ENCODE data around the gene FRMPD1.
A peak's percentile ranks its signal among the peaks of the same experiment; 100 is the strongest.
"Not testable (repeated sequence)": the region's sequence is repeated elsewhere in the genome, so short reads cannot be mapped to it uniquely, and the experiment has no call there.

FRMPD1 gene, protein sequence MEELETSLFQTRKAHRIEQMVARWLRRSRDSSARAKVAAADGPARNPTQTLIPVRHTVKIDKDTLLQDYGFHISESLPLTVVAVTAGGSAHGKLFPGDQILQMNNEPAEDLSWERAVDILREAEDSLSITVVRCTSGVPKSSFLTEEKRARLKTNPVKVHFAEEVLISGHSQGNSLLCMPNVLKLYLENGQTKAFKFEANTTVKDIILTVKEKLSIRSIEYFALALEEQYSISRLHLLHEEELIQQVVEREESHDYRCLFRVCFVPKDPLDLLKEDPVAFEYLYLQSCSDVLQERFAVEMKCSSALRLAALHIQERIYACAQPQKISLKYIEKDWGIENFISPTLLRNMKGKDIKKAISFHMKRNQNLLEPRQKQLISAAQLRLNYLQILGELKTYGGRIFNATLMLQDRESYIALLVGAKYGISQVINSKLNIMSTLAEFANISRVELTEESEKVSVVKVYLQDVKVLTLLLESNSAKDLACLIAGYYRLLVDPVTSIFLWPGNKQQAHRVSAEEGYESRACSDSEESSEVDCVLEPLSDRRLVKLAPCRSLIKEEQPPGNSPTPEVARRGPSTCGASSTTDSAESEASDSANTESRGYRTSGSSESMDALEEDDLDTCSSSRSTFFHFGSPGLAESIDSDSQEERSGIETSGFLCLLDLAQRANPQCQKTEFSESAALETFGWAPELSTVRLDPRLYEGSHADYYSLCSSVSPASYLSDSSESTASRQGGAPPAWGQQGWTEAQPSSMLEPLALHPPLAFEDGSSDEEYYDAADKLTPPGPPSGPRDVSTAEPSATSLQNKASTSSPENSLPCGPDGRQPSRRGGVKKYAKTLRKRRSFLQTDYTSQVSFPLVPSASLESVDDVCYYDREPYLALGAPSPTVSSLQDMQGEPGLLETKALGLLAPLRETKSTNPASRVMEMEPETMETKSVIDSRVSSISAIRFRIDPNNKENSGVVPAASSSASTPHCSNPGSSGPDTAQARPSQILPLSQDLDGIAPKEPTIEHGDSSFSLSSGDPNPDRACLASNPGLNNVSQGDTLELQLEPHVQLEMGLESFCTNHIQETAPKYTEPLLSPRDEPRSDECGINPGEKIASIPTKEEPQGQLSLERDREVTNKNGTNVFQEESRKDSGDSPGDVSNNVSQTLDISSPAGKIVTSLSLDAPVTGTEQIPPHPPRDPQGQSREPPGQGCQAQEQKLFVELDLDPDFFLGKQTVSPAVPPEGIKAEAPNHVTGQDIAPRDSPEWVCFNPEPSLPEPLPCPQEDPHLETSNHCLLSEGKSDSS (N-terminal part only)

DNA sequence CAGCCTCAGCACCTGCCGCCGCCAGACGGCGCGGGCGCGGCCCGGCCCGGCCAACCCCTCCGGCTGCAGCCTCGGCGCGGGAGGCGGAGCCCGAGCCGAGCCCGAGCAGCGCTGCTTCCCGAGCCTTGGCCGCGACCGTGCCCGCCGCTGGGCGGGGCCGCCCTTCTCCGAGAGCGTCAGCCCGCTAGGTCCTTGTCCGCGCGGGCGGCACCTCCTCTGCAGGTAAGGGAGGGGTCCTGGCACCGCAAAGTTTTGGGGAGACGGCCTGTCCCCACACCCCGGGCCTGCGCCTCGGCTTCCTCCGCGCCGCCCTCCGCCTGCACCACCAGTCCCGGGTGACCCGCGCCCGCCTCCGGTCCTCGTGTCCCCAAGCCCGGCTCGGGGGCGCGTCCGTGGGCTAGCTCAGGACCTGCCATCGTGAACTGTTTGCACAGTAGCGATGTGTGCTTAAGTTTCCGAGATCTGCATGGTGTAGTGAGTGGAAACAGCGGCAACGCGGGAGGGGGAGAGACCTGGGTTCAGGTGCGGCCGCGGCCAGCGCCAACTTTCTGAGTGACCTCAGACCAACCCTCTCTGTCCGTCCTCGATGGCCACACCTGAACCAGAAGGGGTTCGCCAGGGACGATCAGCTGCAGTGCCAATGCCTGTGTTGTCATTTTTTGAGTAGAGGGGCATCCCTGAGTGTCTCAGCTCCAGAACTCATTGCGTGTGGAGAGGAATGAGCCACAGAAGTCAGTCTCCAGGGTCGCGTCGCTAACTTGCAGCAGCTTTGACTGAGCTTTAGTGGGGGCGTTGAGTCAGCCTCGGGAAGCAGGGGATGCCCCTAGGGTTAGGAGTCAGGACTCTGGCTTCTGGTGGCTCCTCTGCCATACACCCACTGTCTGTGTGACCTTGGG is at the start of gene FRMPD1:
FRMPD1 (plus strand) TSS at position 82 of the 896 bp plus-strand sequence. CDS start 41,688 bp downstream, outside the sequence.
- peak; percentile 64 to 70 for DNase-seq
- no peak for TF ChIP-seq POLR2A (IDR thresholded peaks at IDR 0.05; ENCODE audit: low read length)

DNA sequence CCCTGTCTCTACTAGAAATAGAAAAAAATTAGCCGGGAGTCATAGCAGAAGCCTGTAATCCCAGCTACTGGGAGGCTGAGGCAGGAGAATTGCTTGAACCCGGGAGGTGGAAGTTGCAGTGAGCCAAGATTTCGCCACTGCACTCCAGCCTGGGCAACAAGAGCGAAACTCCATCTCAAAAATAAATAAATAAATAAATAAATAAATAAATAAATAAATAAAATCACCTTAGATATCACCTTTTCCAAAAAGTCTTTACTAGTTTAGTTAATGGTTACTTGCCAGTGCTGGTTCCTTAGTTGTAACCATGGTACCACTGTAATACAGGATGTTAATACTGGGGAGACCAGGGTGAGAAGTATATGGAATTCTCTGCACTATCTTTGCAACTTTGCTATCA is 48.7 kb upstream of the FRMPD1 start:
- DNase-seq = not testable (repeated sequence)

- no peak for DNase-seq
- TF ChIP-seq POLR2A (IDR thresholded peaks at IDR 0.05; ENCODE audit: low read length) = no peak
- TF ChIP-seq GATA1 (IDR thresholded peaks at IDR 0.05; ENCODE audit: low read depth, low read length) = no peak
Measured at GRCh38 chr9:37602817-37603216, 47.9 kb upstream of the FRMPD1 start.

DNA sequence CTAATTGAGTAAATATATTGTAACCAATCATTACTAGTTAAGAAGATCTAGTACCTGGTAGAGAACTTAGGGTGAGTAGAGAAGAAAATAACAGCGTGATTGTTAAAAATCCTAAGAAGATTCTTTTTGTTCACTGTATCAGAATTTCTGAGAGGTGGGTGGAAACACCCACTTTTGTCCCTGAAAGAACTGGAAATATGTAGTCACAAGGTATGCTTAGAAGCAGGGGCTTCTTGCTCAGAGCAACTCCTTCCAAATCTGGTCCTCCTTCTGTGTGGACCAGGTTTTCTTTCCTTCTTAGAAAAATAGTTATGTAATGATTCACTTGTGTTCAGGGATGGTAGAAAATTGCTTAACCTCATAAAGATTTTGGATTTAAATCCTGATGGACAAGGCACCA is 46.5 kb upstream of the FRMPD1 start:
- no peak for DNase-seq
- TF ChIP-seq POLR2A (IDR thresholded peaks at IDR 0.05; ENCODE audit: low read length) = no peak
- no peak for TF ChIP-seq GATA1 (IDR thresholded peaks at IDR 0.05; ENCODE audit: low read depth, low read length)

- TF ChIP-seq POLR2A (IDR thresholded peaks at IDR 0.05; ENCODE audit: low read length) (no peak), GATA1 (IDR thresholded peaks at IDR 0.05; ENCODE audit: low read depth, low read length) (no peak)
- DNase-seq = no peak
Measured at GRCh38 chr9:37608250-37608649, 42.5 kb upstream of the FRMPD1 start.

GRCh38 chr9:37609735-37610397 is 40.9 kb upstream of the FRMPD1 start:
- DNase-seq = no peak
- TF ChIP-seq POLR2A (IDR thresholded peaks at IDR 0.05; ENCODE audit: low read length) (no peak), GATA1 (IDR thresholded peaks at IDR 0.05; ENCODE audit: low read depth, low read length) (no peak)

- DNase-seq = no peak
- TF ChIP-seq POLR2A (IDR thresholded peaks at IDR 0.05; ENCODE audit: low read length) (no peak), GATA1 (IDR thresholded peaks at IDR 0.05; ENCODE audit: low read depth, low read length) (no peak)
Measured at GRCh38 chr9:37611014-37611413, 39.7 kb upstream of the FRMPD1 start.

DNA sequence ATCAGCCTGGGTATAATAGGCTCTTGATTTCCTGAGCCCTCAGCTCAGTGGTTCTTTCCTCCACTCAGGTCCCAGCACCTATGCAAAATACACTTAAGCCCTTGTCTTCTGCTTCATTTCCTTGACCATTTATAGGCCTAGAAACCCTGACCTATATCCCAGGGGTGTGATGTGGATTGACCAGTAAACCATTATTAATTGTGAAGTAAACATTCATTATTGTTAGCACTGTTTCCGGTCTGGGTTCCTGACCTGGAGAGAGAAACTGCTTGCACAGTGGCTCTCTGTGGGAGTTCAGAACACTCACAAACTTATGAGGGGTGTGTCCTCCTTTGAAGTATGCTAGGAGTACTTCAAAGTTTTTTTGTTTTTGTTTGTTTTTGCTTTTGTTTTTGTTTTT is 38.8 kb upstream of the FRMPD1 start:
- no peak for TF ChIP-seq GATA1 (IDR thresholded peaks at IDR 0.05; ENCODE audit: low read depth, low read length)
- no peak for TF ChIP-seq POLR2A (IDR thresholded peaks at IDR 0.05; ENCODE audit: low read length)
- DNase-seq = no peak

DNA sequence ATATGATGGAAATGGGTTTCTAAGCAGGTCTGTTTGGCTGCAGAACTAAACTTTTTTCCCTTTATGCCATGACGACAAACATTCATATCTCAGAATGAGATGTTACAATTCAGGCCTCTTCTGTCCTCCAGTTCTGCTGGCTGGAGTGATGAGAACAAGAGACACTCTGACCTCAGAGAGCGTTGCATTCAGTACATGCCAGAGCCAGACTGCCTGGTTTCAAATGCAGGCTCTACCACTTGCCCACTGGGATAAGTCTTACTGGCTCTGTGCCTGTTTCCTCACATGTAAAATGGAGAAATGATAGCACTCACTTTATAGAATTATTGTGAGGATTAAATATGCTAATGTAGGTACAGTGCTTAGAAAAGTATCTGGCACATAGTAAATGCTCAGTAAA is 33.6 kb upstream of the FRMPD1 start:
- no peak for DNase-seq
- TF ChIP-seq GATA1 (IDR thresholded peaks at IDR 0.05; ENCODE audit: low read depth, low read length) = no peak
- TF ChIP-seq POLR2A (IDR thresholded peaks at IDR 0.05; ENCODE audit: low read length) = no peak

GRCh38 chr9:37617832-37618231 is 32.9 kb upstream of the FRMPD1 start:
- DNase-seq = no peak
- no peak for TF ChIP-seq GATA1 (IDR thresholded peaks at IDR 0.05; ENCODE audit: low read depth, low read length)
- no peak for TF ChIP-seq POLR2A (IDR thresholded peaks at IDR 0.05; ENCODE audit: low read length)

DNA sequence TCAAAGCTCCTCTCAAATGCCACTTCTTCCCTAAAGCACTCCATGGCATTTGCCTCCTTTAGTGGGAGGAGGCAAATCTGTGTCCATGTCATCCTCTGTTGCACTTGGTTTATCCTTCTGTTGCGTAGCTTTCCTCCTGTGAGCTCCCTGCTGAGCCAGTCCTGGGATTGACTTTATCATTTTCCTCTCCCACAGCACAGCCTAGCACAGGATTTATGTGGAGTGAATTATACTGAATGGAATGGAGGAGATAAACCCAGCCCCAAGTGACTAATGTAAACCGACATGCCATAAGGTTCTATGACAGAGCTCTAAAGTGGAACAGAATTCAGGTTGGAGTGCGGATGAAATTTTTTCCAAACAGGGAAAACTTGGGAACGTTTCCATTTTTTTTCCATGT is 31.9 kb upstream of the FRMPD1 start:
- DNase-seq = no peak
- TF ChIP-seq POLR2A (IDR thresholded peaks at IDR 0.05; ENCODE audit: low read length) (no peak), GATA1 (IDR thresholded peaks at IDR 0.05; ENCODE audit: low read depth, low read length) (no peak)

GRCh38 chr9:37619806-37620205 is 30.9 kb upstream of the FRMPD1 start:
- DNase-seq = no peak
- TF ChIP-seq POLR2A (IDR thresholded peaks at IDR 0.05; ENCODE audit: low read length) (no peak), GATA1 (IDR thresholded peaks at IDR 0.05; ENCODE audit: low read depth, low read length) (no peak)

All from erythroblast (primary cell).